Hippocampal formation (tissue), 2 donors: Measurements from ENCODE around the gene IQGAP2.
"Not testable (repeated sequence)": the region's sequence is repeated elsewhere in the genome, so short reads cannot be mapped to it uniquely, and the experiment has no call there.

Experiments used
- DNase-seq, 2 donors: peaks; one replicate each; lab custom pipeline; 2025; lab: John Stamatoyannopoulos, UW

The IQGAP2 gene

GRCh38 chr5:76716456-76717157, 313.5 kb downstream of the IQGAP2 start:
- DNase-seq: no peak

GRCh38 chr5:76717222-76718083, 314.4 kb downstream of the IQGAP2 start:
- DNase-seq: no peak

- DNase-seq: no peak
Observed at GRCh38 chr5:76718381-76718832, 315.3 kb downstream of the IQGAP2 start.

DNA sequence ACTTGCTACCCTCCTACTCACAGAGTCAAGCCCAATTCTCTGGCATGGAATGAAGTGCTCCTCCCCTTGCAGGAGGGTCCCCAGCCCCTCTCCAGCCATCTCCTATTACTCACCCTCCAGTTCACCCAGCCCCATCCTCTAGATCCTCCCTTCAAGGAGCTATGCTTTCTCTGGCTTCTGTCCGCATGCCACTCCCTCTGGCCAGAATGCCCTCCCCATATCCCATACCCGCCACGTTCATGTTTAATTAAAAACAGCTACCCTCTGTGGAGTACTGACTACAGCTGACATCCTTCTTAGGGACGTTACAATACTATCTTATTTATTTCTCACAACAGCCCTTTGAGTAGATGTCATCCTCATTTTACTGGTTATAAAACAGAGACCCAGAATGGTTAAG, 315.8 kb downstream of the IQGAP2 start:
- DNase-seq: no peak

- no peak for DNase-seq
Observed at GRCh38 chr5:76720988-76721569, 318.0 kb downstream of the IQGAP2 start.

GRCh38 chr5:76723266-76723665, 320.2 kb downstream of the IQGAP2 start:
- no peak for DNase-seq

DNA sequence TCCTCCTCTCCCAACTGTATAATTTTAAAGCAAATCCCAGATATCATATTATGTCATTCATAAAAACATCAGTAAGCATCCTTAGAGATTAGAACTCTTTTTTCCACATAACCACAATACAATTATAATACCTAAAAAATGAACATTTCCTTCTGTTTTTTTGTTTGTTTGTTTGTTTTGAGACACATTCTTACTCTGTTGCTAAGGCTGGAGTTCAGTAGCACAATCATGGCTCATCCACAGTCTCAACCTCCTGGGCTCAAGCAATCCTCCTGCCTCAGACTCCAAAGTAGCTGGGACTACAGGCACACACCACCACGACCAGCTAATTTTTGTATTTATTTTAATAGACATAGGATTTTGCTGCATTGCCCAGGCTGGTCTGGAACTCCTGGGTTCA, 320.8 kb downstream of the IQGAP2 start:
- DNase-seq: no peak

DNA sequence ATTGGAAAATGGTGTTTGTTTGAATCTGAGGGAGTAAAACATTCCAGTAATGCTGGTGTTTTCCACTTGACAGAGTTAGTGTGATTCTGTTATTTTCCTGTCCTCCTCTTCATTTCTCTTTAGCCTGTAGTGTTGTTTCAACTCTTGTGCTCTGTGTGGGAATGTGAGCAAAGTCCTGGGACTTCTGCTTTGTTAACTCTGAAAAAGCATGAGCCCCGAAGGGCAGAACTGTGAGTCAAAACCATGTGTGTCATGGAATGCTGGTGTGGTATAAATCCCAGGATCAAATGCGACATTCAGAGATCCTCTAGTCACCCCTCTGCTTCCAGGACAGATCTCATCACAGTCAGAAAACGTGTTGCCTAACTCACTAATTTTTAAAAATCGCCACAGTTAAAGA, 321.8 kb downstream of the IQGAP2 start:
- no peak for DNase-seq

- DNase-seq: no peak
Observed at GRCh38 chr5:76728965-76729364, 325.9 kb downstream of the IQGAP2 start.

DNA sequence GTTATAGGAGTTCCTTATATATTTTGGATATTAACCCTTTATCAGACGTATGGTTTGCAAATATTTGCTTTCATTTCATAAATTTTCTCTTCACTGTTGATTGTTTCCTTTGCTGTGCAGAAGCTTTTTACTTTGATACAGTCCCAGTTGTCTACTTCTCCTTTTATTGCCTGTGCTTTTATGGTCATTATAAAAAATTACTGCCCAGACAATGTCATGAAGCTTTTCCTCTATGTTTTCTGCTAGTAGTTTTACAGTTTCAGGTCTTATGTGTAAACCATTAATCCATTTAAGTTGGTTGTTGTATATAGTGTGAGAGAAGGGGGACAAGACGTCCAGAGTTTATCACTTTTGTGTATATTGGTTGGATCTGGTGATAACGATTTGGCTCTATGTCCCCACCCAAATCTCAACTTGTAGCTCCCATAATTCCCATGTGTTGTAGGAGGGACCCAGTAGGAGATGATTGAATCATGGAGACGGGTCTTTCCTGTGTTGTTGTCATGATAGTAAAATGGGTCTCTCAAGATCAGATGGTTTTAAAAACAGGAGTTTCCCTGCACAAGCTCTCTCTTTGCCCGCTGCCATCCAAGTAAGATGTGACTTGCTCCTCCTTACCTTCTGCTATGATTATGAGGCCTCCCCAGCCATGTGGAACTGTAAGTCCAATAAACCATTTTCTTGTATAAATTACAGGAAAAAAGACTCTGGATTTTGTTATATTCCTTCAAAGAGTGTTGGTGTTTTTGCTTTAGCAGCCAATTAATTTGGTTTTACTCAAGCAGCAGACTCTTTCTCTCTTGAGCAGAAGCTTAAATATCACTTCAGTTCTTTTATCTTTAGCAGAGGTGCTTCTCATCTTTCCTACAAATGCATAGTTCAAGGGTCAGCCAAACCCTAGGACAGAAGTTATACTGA, 326.5 kb downstream of the IQGAP2 start:
- no peak for DNase-seq

- no peak for DNase-seq
Observed at GRCh38 chr5:76732405-76733048, 329.4 kb downstream of the IQGAP2 start.

GRCh38 chr5:76733049-76733417, 329.9 kb downstream of the IQGAP2 start:
- DNase-seq: no peak

DNA sequence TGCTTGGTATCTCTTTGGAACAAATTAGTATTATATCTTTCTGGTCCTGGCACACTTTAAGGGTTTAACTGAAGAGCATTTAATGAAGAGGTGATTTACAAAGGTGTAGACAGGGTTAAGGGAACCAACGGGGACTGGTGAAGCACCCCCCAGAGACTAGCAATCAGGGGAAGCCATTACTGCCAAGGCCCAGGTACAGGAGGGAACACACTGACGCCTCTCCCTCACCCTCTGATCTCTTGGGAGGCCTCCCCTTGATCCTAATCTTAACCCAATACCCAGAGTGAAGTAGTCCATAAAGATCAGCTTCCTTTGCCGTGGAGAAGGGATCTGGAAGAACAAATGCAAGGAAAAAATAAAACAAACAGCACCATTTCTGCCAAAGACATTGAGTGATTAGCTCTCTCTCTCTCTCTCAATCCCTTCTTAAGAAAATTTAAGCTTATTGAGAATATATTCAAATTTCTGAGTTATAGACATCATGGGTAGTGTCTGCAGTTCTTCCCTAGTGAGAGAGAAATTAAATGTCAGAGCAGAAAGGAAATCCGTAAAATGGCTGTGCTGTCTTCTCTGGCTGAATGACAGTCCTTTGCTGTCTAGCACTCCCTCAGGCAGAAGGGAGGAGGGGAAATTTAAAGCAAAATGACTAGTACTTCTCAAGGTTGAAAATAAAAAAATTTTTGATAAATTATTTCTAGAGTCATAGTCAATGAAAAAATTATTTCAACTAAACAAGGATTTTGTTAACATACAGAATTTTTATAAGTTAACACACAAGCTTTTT, 332.9 kb downstream of the IQGAP2 start:
- no peak for DNase-seq

DNA sequence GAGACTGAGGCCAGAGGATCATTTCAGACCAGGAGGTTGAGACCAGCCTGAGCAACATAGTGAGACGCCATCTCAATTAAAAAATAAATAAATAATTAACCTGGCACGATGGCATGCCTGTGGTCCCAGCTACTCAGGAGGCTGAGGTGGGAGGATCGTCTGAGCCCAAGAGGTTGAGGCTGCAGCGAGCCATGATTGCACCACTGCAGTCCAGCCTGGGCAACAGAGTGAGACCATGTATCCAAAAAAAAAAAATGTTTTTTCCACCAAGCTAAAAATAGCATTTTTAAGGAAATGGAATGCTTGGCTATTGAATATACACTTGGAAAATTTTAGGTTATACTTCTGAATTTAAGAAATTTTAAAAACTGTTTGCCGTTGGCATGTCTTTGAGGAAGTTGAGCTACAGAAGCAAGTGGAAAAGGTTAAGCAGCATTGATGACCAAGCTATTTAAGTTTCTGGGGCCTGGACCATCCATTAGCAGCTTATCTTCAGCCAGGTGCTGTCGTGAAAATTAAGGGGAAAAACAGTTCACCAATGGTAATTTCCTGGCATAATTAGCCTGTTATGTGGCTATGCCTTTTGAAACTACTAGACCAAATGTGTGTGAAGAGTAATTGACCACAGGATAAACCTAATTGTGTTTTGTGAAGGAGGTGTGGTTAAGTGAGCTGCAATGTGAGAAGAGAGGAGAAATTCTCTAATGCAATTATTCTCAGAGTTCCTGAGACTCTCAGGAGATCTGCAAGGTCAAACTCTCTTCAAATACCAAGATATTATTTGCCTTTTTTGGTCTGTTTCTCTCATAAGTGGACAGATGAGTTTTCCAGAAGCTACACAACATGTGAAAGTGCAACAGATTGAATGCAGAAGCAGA, 333.8 kb downstream of the IQGAP2 start:
- no peak for DNase-seq

GRCh38 chr5:76737846-76738245, 334.8 kb downstream of the IQGAP2 start:
- no peak for DNase-seq

GRCh38 chr5:76741506-76741905, 338.4 kb downstream of the IQGAP2 start:
- not testable (repeated sequence) for DNase-seq

GRCh38 chr5:76742583-76742982, 339.5 kb downstream of the IQGAP2 start:
- DNase-seq: no peak

GRCh38 chr5:76744632-76745031, 341.5 kb downstream of the IQGAP2 start:
- DNase-seq: no peak

- no peak for DNase-seq
Observed at GRCh38 chr5:76745670-76746069, 342.6 kb downstream of the IQGAP2 start.
